Ovary (tissue), 1 donor: ENCODE results near the gene SLC10A2.

ENCODE experiments used
- EP300 ChIP-seq: sonication (generic); formaldehyde crosslinking; IDR thresholded peaks from one replicate; pipeline ENCODE4 v1.6.1; 2017; ENCODE audit warnings: antibody characterized with exemption
- POLR2A ChIP-seq: fragments of 450-650 bp; IDR thresholded peaks from one replicate; pipeline ENCODE4 v1.6.1; 2017; ENCODE audit warnings: antibody characterized with exemption, mild to moderate bottlenecking, moderate library complexity

GRCh38 chr13:103033999-103034398, 32.2 kb downstream of the SLC10A2 start:
- TF ChIP-seq POLR2A (no peak), EP300 (no peak)
